ENCODE data around the gene GREB1L. TPM values are rescaled to one million over a fixed set of nuclear protein-coding genes. Genes with fewer than 3 reads are reported as not detected.

GREB1L gene
- total RNA-seq, 2 donors from 2014 or later = 0.52 to 3.0 TPM

- Histone ChIP-seq H3K27ac (no peak overlapping the region), H3K36me3 (replicated peaks in 1 of 2; ENCODE audit: insufficient read depth in 1 of 2, low read depth in 2 of 2) (no peaks in the 10 kb centered on the region), H3K4me3 (no peak overlapping the region), H3K4me1 (no peaks in the 10 kb centered on the region), H3K9me3 (no peaks in the 10 kb centered on the region), H3K27me3 (no peaks in the 10 kb centered on the region)
- DNase-seq (no peak), ATAC-seq (no peak)
- intact Hi-C loops (cut with DNase I) = no loop called here
- no peak for TF ChIP-seq CTCF (IDR thresholded peaks at IDR 0.05)
- no peak for TF ChIP-seq POLR2A (IDR thresholded peaks at IDR 0.05)
- 58 to 61% methylated on average over 3 of the region's 3 CpGs for WGBS, 2 donors
Measured at GRCh38 chr18:21486905-21487437, 244.9 kb downstream of the GREB1L start.

- no peaks in the 10 kb centered on the region for H3K36me3 ChIP-seq (replicated peaks in 1 of 2; ENCODE audit: insufficient read depth in 1 of 2, low read depth in 2 of 2)
- peak; percentile 62 for ATAC-seq
- H3K9me3 ChIP-seq = no peaks in the 10 kb centered on the region
- no peak overlapping the region for H3K4me3 ChIP-seq
- 31 to 34% methylated on average over 6 of the region's 6 CpGs for WGBS, 2 donors
- no peaks in the 10 kb centered on the region for H3K27me3 ChIP-seq
- H3K4me1 ChIP-seq = no peaks in the 10 kb centered on the region
- no peak overlapping the region for H3K27ac ChIP-seq
- DNase-seq = peak; percentile 46 to 58 (median 50)
- TF ChIP-seq POLR2A (IDR thresholded peaks at IDR 0.05) (no peak), CTCF (IDR thresholded peaks at IDR 0.05) (peak; percentile 17 to 71 (median 63))
- intact Hi-C loops (cut with DNase I) = no loop called here
Measured at GRCh38 chr18:21489119-21489750, 247.2 kb downstream of the GREB1L start.

GRCh38 chr18:21489919-21490495 lies 248.0 kb downstream of the GREB1L start:
- 85 to 88% methylated on average over 14 to 15 of the region's 15 CpGs for whole genome bisulfite sequencing, 2 donors
- no peaks in the 10 kb centered on the region for H3K36me3 ChIP-seq (replicated peaks in 1 of 2; ENCODE audit: insufficient read depth in 1 of 2, low read depth in 2 of 2)
- intact Hi-C loops (cut with DNase I) = no loop called here
- DNase-seq (no peak), ATAC-seq (no peak)
- H3K4me3 ChIP-seq = no peak overlapping the region
- no peaks in the 10 kb centered on the region for H3K9me3 ChIP-seq
- no peak overlapping the region for H3K27ac ChIP-seq
- TF ChIP-seq POLR2A (IDR thresholded peaks at IDR 0.05) (no peak), CTCF (IDR thresholded peaks at IDR 0.05) (no peak)
- H3K4me1 ChIP-seq = no peaks in the 10 kb centered on the region
- no peaks in the 10 kb centered on the region for H3K27me3 ChIP-seq

- Histone ChIP-seq H3K36me3 (replicated peaks in 1 of 2; ENCODE audit: insufficient read depth in 1 of 2, low read depth in 2 of 2) (no peaks in the 10 kb centered on the region), H3K9me3 (no peaks in the 10 kb centered on the region), H3K27ac (no peak overlapping the region), H3K4me3 (no peak overlapping the region), H3K4me1 (no peaks in the 10 kb centered on the region), H3K27me3 (no peaks in the 10 kb centered on the region)
- ATAC-seq = no peak
- TF ChIP-seq CTCF (IDR thresholded peaks at IDR 0.05) (no peak), POLR2A (IDR thresholded peaks at IDR 0.05) (no peak)
- 58 to 71% methylated on average over 4 of the region's 4 CpGs for WGBS, 2 donors
- DNase-seq = no peak
- intact Hi-C loops (cut with DNase I) = no loop called here
Measured at GRCh38 chr18:21490748-21491147, 248.7 kb downstream of the GREB1L start.
